ENCODE data around the gene CTIF.

CTIF gene

GRCh38 chr18:48875314-48875941 lies 336.6 kb downstream of the CTIF start:
- in situ Hi-C loops (cut with HindIII; ENCODE audit: low pct_ligation_motif_present, low sequenced_read_pairs): no loop called here
- no peak for TF ChIP-seq CTCF (IDR thresholded peaks at IDR 0.05; ENCODE audit: low read depth, low read length, missing control alignments)
- no peak for DNase-seq
- Histone ChIP-seq H3K36me3 (replicated peaks) (no peaks in the 10 kb centered on the region), H3K4me3 (ENCODE audit: low read depth, low read length) (no peak overlapping the region), H3K27ac (no peak overlapping the region), H3K27me3 (replicated peaks) (no peaks in the 10 kb centered on the region)

GRCh38 chr18:48875942-48876511 lies 337.2 kb downstream of the CTIF start:
- DNase-seq: no peak
- peak; percentile 44 for TF ChIP-seq CTCF (IDR thresholded peaks at IDR 0.05; ENCODE audit: low read depth, low read length, missing control alignments)
- in situ Hi-C loops (cut with HindIII; ENCODE audit: low pct_ligation_motif_present, low sequenced_read_pairs): no loop called here
- Histone ChIP-seq H3K36me3 (replicated peaks) (no peaks in the 10 kb centered on the region), H3K27ac (no peak overlapping the region), H3K27me3 (replicated peaks) (no peaks in the 10 kb centered on the region), H3K4me3 (ENCODE audit: low read depth, low read length) (no peak overlapping the region)

GRCh38 chr18:48876590-48876989 lies 337.8 kb downstream of the CTIF start:
- DNase-seq: no peak

GRCh38 chr18:48877941-48878340 lies 339.1 kb downstream of the CTIF start:
- no peak overlapping the region for H3K4me3 ChIP-seq (ENCODE audit: low read depth, low read length)
- in situ Hi-C loops (cut with HindIII; ENCODE audit: low pct_ligation_motif_present, low sequenced_read_pairs): no loop called here
- DNase-seq: no peak
- H3K36me3 ChIP-seq (replicated peaks): no peaks in the 10 kb centered on the region
- no peak overlapping the region for H3K27ac ChIP-seq
- no peaks in the 10 kb centered on the region for H3K27me3 ChIP-seq (replicated peaks)
- no peak for TF ChIP-seq CTCF (IDR thresholded peaks at IDR 0.05; ENCODE audit: low read depth, low read length, missing control alignments)

More at GRCh38 chr18:48876590-48876989, 337.8 kb downstream of the CTIF start:
- Histone ChIP-seq H3K27ac (no peak overlapping the region), H3K4me3 (ENCODE audit: low read depth, low read length) (no peak overlapping the region), H3K27me3 (replicated peaks) (no peaks in the 10 kb centered on the region), H3K36me3 (replicated peaks) (no peaks in the 10 kb centered on the region)
- TF ChIP-seq CTCF (IDR thresholded peaks at IDR 0.05; ENCODE audit: low read depth, low read length, missing control alignments): no peak
- in situ Hi-C loops (cut with HindIII; ENCODE audit: low pct_ligation_motif_present, low sequenced_read_pairs): no loop called here

DNA sequence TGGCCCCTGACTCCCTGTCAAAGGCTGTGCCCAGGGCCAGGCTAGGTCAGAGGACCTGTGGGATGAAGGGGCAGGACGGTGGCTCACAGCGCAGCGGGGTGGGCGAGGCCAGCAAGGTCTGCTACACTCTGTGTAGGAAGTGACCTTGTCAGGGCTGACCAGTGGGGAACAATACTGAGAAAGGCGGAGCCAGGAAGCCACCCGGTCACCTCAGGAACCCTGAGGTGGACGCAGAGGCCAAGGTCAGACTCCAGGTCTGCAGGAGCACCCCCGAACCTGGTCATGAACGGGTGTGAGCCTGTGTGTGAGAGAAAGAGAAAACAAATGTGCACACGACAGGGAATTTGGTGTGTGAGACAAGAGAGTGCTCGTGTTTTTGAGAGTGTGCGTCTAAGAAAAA lies 339.6 kb downstream of the CTIF start:
- Histone ChIP-seq H3K36me3 (replicated peaks) (no peaks in the 10 kb centered on the region), H3K27me3 (replicated peaks) (no peaks in the 10 kb centered on the region), H3K27ac (no peak overlapping the region), H3K4me3 (ENCODE audit: low read depth, low read length) (no peak overlapping the region)
- no peak for TF ChIP-seq CTCF (IDR thresholded peaks at IDR 0.05; ENCODE audit: low read depth, low read length, missing control alignments)
- no peak for DNase-seq
- in situ Hi-C loops (cut with HindIII; ENCODE audit: low pct_ligation_motif_present, low sequenced_read_pairs): no loop called here

DNA sequence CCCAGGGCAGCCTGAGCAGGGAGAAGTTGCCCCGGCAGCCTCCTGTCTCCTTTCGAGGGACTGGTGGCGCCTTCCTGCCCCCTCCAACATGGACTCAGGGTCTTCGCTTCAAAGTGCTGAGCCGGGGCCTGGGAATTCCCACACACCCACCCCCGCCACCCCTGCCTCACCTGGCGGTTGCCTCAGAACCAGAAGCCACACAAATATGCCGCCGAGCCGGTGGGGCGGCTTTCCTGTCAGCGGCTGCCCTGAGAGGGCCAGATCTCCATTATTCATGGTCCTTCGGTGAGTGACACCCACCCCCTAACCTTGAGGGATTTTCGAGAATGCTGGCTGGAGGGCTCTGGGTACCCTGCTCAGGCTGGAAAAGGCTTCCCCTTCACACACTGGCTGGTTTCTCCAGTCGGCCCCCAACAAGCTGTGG lies 340.2 kb downstream of the CTIF start:
- Histone ChIP-seq H3K27ac (no peak overlapping the region), H3K4me3 (ENCODE audit: low read depth, low read length) (no peak overlapping the region), H3K27me3 (replicated peaks) (no peaks in the 10 kb centered on the region), H3K36me3 (replicated peaks) (no peaks in the 10 kb centered on the region)
- no peak for DNase-seq
- in situ Hi-C loops (cut with HindIII; ENCODE audit: low pct_ligation_motif_present, low sequenced_read_pairs): no loop called here
- TF ChIP-seq CTCF (IDR thresholded peaks at IDR 0.05; ENCODE audit: low read depth, low read length, missing control alignments): no peak

Measured in brain microvascular endothelial cell (primary cell).